Activated CD8-positive, alpha-beta memory T cell treated with anti-CD3 and anti-CD28 coated beads, Interleukin-2, amount 50 U/mL, for 24 hours (primary cell): ENCODE measurements around the gene CTNNBL1.

Source experiments
- DNase-seq: peaks from one replicate; pipeline ENCODE4 v3.0.0-alpha.2; 2020; ENCODE audit errors: extremely low read depth

The CTNNBL1 gene

DNA sequence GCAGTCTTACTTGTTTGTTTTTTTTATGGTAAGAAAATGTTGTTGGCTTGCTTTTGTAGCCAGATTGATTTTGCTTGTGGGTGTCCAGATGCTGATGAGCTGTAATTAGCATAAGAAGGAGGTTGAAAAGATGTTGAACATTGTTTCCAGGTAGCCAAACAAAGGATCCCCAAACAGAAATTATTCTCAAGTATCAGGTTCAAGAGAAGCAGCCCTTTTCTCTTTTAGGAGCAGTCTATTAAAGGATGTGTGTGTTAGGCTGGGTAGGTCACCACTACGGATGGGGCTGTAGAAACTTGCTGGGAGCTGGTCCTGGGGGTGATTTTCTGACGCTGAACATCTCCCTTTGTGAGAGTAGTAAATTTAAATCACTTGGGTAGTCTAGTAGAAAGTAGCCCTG, 122.2 kb downstream of the CTNNBL1 start:
- no peak for DNase-seq

GRCh38 chr20:37816726-37817125, 122.9 kb downstream of the CTNNBL1 start:
- no peak for DNase-seq

DNA sequence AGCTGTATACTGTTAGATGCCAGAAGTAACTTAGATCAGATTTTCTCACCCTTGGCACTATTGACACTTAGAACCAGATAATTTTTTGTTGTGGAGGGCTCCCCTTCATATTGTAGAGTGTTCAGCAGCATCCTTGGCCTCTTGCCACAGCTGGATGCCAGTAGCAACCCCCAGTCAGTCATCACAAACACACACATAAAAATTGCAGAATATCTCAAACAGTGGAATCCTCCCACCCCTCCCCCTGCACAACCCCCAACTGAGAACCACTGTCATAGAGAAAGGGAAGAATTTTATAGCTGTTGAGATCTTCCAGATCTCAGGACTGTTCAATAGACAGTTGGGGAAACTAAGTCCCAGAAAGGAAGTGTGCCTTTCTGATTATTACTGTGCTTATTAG, 127.9 kb downstream of the CTNNBL1 start:
- no peak for DNase-seq

GRCh38 chr20:37822141-37822601, 128.3 kb downstream of the CTNNBL1 start:
- no peak for DNase-seq

DNA sequence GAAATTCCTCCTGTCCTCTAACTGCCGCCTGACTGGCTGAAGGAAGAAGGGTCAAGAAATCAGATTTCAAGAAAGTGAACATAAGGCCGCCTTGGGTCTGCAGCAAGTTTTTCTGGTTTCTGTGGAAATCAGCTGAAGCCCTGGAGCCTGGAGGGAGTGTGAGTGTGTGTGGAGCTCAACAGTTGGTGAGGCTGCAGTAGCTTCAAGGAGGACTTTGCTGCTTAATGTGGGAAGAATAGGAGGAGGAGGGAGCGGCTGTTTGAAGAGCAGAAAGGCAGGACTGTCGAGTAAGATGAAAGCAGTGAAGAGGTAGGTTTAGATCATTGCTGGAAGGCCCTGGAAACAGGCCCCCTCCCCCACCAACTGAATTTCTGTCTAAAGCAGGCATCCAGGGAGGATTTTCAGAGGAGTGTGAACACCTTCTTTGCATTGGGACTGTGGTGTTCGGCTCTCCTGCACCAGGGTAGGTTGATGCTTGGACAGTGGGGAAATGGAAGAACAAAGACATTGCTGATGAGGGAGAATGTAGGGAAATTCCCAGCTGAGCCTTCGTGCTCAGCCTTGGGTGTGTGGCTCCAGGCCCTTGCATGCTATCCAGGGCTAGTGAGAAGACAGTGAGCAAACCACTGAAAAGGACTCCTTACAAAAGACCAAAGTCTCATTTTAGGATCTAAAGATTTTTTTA, 129.6 kb downstream of the CTNNBL1 start:
- DNase-seq: no peak

GRCh38 chr20:37827605-37828004, 133.8 kb downstream of the CTNNBL1 start:
- DNase-seq: no peak

- DNase-seq: no peak
Measured at GRCh38 chr20:37828684-37829083, 134.9 kb downstream of the CTNNBL1 start.

DNA sequence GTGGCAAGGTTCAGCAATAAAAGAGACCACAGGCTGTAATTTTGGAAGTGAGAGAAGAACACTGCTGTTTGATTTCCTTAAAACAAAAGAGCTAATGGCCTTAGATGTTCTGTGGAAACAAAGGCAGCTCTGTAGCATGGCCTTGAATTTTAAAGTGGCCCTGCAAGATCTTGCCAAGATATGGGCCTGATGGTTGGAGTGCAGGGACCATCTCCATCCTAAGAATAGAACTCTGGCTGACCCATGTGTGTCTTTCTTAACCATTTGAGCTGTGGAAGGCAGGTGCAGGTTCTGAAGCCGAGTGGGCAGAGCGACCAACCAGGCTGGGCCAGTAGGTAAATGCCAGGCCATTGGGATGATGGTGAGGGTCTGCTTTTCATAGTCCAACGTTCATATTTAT, 135.3 kb downstream of the CTNNBL1 start:
- no peak for DNase-seq

DNA sequence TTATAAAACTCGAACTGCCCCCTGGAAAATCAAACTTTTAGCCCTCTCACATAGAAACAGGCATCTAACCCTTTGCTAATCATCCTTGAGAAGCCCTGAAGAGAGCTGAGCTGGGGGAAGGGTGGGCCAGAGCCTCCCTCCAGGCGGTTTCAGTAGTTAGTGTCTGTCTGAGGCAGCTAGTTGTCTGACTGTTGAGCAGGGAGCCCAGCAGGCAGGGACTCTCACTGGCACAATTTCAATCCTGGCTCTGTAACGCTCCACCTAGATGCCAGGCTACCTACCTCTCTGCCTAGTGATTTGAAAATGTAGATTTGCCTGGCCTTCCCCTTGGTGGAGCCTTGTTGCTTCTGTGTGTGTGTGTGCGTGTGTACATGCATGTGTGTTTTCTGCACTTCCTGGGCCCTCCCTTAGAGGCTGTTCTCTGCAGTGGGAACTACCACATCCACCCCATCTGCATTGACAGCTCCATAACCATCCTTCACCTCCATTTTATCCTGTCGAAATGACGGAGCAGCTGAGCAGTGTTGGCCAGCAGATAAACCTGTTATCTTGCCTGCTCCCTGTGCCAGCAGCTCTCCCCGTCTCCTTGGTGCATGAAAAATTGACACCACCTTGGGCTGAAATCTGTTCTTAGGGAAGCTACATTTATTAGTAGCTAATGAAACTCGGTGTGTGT, 139.5 kb downstream of the CTNNBL1 start:
- no peak for DNase-seq

DNA sequence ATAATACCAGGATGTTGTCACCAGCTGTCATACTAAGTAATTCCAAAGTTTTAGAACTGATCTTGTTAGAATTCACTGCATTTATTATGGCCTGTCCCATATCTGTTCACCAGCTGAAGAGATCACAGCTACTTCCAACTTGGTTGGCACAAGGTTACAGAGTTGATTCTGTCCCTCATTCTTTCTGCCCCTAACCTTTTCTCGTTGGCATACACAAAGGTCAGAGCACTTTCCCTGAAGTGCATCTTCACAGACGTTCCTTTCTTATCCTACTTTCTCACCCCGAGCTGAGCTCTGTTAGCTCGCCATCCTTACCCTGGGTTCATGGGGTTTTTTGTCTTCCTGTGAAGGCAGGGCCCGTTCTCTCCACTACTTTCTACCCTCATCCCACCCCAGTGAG, 143.1 kb downstream of the CTNNBL1 start:
- DNase-seq: no peak

- DNase-seq: no peak
Measured at GRCh38 chr20:37837924-37838323, 144.1 kb downstream of the CTNNBL1 start.

DNA sequence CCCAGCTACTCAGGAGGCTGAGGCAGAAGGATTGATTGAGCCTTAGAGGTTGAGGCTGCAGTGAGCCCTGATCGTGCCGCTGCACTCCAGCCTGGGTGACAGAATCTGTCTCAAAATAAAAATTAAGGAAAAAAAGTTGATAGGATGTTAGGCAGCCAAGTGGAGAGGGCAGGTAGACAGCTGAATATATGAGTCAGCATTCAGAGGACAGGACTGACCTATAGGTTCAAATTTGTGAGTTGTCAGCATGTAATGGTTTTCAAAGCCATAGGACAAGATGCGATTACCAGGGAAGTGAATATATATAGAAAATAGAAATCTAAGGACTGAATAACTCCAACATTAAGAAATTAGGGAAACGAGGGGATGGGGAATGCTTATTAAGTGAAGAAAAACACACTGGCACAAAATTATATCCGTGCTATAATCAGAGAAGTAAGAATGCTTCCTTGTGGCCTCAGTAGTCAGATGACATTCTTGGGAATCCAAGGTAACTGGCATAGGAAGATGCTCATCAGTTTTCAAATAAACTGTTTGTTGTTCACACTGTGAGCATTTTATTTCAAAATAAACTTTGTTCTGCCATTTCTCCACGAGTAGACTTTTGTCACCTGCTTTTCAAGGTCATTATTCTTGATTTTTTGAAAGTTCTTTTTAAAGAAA, 145.1 kb downstream of the CTNNBL1 start:
- DNase-seq: no peak

- DNase-seq: no peak
Measured at GRCh38 chr20:37839432-37839827, 145.6 kb downstream of the CTNNBL1 start.

DNA sequence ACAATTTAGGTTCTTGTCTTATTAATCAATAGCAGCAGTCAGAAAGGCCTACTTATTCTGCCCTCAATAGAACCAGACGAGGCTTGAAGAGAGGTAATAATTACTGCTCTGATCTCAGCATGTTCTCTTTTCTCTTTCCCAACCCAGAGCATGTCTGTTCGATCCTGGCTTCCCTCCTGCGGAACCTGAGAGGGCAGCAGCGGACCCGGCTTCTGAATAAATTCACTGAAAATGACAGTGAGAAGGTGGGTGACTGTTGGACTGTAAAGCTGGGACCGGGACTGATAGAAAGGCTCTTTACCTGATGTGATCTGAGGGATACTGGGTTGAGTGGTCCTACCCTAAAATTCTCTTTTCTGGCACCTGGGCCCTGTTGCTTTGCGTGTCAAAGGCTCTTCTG, 146.1 kb downstream of the CTNNBL1 start:
- no peak for DNase-seq

DNA sequence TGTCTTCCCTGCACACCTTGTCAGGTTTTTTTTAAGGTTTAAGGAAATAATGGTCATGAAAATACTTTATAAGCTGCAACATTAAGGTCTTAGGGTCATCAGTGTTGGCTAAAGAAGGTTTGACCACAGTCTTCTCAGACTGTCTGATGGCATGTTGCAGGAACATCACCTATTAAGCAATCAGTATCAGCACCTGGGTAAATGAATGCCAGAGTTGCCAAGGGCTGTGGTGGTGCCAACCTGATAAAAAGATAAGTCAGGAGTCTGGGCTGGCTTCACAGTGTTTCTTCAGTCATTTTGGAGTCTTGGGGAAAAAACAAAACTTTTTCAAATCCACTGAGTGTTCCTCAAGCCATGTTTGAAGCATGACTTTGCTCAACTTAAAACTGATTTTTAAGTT, 147.6 kb downstream of the CTNNBL1 start:
- DNase-seq: no peak

DNA sequence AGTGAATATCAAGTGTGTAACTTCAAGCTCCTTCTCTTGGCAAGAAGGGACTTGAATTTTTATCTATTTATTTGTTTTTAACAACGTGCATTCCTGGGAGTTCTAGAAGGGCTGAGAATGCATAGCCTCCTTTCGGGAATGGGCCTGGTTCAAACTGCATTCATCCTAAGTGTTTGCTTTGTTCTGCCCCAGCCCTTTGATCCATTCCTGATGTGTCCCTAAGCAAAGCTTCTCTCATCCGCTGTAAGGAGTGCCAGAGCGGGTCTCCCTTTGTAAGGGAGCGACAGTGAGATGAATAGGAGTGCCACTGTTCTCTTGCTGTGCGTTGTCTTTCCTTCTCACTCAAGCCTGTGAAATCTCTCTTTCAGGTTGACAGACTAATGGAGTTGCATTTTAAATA, 148.1 kb downstream of the CTNNBL1 start:
- DNase-seq: no peak

DNA sequence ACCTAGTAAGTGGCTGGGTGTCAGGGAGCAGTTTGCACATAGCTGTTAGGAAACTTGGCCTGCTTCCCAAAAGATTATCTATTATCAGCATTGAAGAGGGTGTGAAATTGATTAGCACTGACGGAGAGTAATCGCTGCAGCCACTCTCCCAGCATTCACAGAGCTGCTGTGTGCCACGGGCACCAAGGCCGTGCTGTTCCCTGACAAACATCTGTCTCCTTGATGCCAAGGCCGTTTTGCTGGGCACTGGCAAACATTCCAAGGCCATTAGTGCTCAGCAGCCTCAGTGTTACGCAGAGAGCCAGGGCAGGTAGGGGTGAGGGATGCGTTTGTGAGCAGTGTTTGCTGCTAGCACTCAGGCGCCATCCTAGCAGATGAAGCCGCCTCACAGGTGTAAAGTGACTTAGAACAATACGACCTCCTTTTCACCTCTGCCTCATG, 151.4 kb downstream of the CTNNBL1 start:
- no peak for DNase-seq

DNA sequence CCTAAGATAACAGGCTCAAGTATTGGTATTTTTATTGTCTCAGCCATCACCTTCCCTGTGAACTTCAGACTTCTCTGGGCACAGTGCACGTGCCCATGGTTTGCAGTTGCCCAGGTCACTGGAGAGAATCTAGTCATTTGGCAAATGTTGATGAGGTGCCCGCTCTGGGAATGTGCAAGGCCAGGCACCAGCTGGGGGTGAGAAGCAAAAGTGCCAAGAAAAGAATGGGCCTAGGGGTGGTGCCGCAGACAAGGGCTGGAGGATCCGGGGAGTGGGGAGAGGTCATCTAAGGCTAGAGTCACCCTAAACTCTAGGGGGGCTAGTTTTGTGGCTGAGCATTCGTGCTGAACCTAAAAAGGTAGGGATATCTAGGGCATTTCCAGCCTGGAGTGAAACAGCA, 152.0 kb downstream of the CTNNBL1 start:
- no peak for DNase-seq

DNA sequence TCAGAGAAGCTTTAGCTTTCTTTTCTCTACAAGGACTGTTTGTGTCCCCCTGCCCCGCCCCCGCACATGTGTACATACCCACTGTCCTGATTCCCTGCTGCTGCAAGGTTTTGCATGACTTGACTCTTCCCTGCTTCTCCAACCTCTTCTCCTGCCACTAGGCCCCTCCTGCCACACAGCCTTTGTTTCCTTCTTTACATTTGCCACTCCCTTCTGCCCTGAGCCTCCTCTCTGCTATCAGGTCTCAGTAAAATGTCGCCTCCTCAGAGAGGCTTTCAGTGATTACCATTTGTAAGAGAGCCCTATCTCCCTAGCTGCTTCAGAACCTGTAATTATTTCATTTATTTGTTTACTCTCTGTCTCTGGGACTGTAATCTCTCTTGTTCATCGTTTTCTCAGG, 152.7 kb downstream of the CTNNBL1 start:
- DNase-seq: no peak

- DNase-seq: no peak
Measured at GRCh38 chr20:37848706-37849105, 154.9 kb downstream of the CTNNBL1 start.

- no peak for DNase-seq
Measured at GRCh38 chr20:37849156-37849555, 155.3 kb downstream of the CTNNBL1 start.

GRCh38 chr20:37849566-37849965, 155.7 kb downstream of the CTNNBL1 start:
- no peak for DNase-seq

DNA sequence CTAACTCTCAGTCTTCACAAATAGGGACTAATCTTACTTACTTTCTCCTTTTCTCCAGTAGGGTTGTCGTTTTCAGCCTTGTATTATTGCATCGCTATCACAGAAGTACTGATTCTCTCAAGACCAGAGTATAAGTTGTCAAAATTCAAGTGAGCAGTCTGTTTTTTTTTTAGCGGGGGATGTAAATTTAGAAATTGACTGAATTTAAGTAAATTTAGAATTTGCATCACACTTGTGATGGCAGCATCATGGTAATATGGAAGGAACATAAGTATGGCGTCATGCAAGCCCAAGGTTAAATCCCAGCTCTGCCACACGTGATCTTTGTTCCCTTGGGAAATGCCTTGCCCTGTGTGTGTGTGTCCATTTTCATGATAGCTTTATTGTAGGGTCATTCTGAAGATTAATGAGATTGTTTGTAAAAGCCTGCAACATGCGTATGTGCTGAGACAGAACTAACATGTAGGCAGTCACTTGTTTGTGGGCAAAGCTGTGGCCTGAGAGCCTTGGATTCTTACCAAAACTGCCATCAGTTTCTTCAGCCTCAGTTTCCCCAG, 156.3 kb downstream of the CTNNBL1 start:
- DNase-seq: no peak
